Measurements from ENCODE around the gene ZCCHC14. TPM values are rescaled to one million over a fixed set of nuclear protein-coding genes. Genes with fewer than 3 reads are reported as not detected.
"Not testable (repeated sequence)": the region's sequence is repeated elsewhere in the genome, so short reads cannot be mapped to it uniquely, and the experiment has no call there.

The ZCCHC14 gene
- total RNA-seq, 4 donors from 2014 or later: 8.3 to 19.6 (median 14.7) TPM

- Histone ChIP-seq H3K4me3 (peak overlapping the region; percentile 74 to 96 (median 84)), H3K36me3 (peaks cover 0 to 5% (median 0%) of the 10 kb centered on the region in 3 donors), H3K27ac (peak overlapping the region; percentile 92 to 98 (median 95)), H3K9me3 (no peaks in the 10 kb centered on the region), H3K4me1 (peaks cover 25 to 72% (median 34%) of the 10 kb centered on the region in 3 donors), H3K27me3 (no peaks in the 10 kb centered on the region)
- intact Hi-C loops (cut with DNase I): no loop called here
- WGBS, 2 donors: 20 to 25% methylated on average over 14 to 17 of the region's 17 CpGs
- DNase-seq: no peak
- no peak for TF ChIP-seq POLR2A (IDR thresholded peaks at IDR 0.05)
- TF ChIP-seq CTCF (IDR thresholded peaks at IDR 0.05): no peak
These were observed 110.6 kb downstream of the ZCCHC14 start for GRCh38 chr16:87382023-87382785.

DNA sequence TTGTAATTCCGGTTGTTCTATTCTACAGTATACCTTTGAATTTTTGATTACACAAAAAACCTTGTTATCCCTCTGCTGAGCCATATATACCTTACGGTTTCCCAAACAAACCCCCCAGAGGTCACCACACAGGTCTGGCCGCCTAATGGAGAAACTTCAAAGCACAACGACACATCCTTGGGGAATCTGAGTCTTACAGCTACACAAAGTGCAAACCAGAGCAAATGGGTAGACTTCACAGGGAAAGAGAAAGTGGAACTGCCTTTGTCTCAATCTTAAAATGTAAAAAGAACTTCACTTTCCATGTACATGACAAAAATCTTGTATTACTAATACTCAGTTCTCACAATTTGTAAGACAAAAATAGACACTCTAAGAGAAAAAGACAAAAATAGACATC is 111.9 kb downstream of the ZCCHC14 start:
- Histone ChIP-seq H3K4me3 (peak overlapping the region in 3 of 4 donors; percentile 74 to 96 (median 92)), H3K36me3 (peaks cover 0 to 5% (median 0%) of the 10 kb centered on the region in 3 donors), H3K4me1 (peaks cover 29 to 77% (median 45%) of the 10 kb centered on the region in 3 donors), H3K9me3 (no peaks in the 10 kb centered on the region), H3K27ac (peak overlapping the region; percentile 28 to 98 (median 95)), H3K27me3 (no peaks in the 10 kb centered on the region)
- WGBS, 2 donors: 31 to 45% methylated on average over 4 of the region's 4 CpGs
- TF ChIP-seq CTCF (IDR thresholded peaks at IDR 0.05) (no peak), POLR2A (IDR thresholded peaks at IDR 0.05) (no peak)
- intact Hi-C loops (cut with DNase I): no loop called here
- DNase-seq: no peak

GRCh38 chr16:87380403-87380802 is 112.4 kb downstream of the ZCCHC14 start:
- Histone ChIP-seq H3K9me3 (no peaks in the 10 kb centered on the region), H3K4me3 (peak overlapping the region in 2 of 4 donors; percentile 92 to 96), H3K4me1 (peaks cover 34 to 82% (median 49%) of the 10 kb centered on the region in 3 donors), H3K27ac (peak overlapping the region; percentile 28 to 98 (median 71)), H3K36me3 (peaks cover 0 to 5% (median 0%) of the 10 kb centered on the region in 3 donors), H3K27me3 (no peaks in the 10 kb centered on the region)
- 71 to 74% methylated on average over 10 of the region's 10 CpGs for WGBS, 2 donors
- no peak for DNase-seq
- TF ChIP-seq CTCF (IDR thresholded peaks at IDR 0.05) (no peak), POLR2A (IDR thresholded peaks at IDR 0.05) (no peak)
- intact Hi-C loops (cut with DNase I): no loop called here

DNA sequence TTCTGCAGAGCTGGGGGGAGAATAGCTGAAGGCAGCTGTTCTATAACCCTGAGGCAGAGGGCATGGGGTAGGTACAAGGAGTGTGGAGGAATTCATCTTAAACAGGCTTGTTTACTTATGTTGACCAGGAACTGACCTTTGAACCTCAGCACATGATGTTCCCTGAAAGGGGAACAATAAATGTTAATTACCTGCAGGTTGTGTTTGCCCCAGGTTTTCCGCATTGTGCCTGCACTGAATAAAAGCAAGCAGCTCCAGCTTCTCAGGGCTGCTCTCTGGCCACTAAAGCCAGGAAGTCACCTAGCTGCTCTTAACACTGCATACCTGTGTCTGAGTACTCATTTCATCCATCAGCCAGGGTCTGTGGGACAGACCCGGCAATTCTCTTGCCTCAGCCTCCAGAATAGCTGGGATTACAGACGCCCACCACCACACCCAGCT is 113.5 kb downstream of the ZCCHC14 start:
- Histone ChIP-seq H3K27ac (peak overlapping the region in 3 of 4 donors; percentile 6 to 98 (median 94)), H3K4me1 (peaks cover 30 to 86% (median 49%) of the 10 kb centered on the region in 3 donors)
- DNase-seq, H3K36me3 ChIP-seq, H3K9me3 ChIP-seq, H3K4me3 ChIP-seq, H3K27me3 ChIP-seq: not testable (repeated sequence)
- intact Hi-C loops (cut with DNase I): loop anchor here (5.0 kb wide), 1 partner anchor 62 kb away; the partner anchor contains the start of gene C16orf95
- 78 to 92% methylated on average over 1 to 2 of the region's 3 CpGs for WGBS, 2 donors

- Histone ChIP-seq H3K27ac (peak overlapping the region in 3 of 4 donors; percentile 61 to 75 (median 68)), H3K4me1 (peaks cover 20 to 78% (median 44%) of the 10 kb centered on the region in 3 donors), H3K36me3 (peaks cover 0 to 10% (median 0%) of the 10 kb centered on the region in 3 donors), H3K4me3 (no peak overlapping the region), H3K9me3 (no peaks in the 10 kb centered on the region), H3K27me3 (no peaks in the 10 kb centered on the region)
- WGBS, 2 donors: 81 to 91% methylated on average over 5 to 6 of the region's 6 CpGs
- TF ChIP-seq POLR2A (IDR thresholded peaks at IDR 0.05): no peak
- no peak for TF ChIP-seq CTCF (IDR thresholded peaks at IDR 0.05)
- no peak for DNase-seq
- intact Hi-C loops (cut with DNase I): loop anchor here (5.0 kb wide), 1 partner anchor 59 kb away; the partner anchor contains the start of gene C16orf95
These were observed 116.2 kb downstream of the ZCCHC14 start for GRCh38 chr16:87376660-87377059.

Data from esophagus squamous epithelium (tissue), 5 donors.